C1 segment of cervical spinal cord (tissue), 14 donors: ENCODE measurements around the gene VAX1.

Source experiments
- DNase-seq, 14 donors: peaks; one replicate each; lab custom pipeline; 2025; lab: John Stamatoyannopoulos, UW

Gene VAX1

DNA sequence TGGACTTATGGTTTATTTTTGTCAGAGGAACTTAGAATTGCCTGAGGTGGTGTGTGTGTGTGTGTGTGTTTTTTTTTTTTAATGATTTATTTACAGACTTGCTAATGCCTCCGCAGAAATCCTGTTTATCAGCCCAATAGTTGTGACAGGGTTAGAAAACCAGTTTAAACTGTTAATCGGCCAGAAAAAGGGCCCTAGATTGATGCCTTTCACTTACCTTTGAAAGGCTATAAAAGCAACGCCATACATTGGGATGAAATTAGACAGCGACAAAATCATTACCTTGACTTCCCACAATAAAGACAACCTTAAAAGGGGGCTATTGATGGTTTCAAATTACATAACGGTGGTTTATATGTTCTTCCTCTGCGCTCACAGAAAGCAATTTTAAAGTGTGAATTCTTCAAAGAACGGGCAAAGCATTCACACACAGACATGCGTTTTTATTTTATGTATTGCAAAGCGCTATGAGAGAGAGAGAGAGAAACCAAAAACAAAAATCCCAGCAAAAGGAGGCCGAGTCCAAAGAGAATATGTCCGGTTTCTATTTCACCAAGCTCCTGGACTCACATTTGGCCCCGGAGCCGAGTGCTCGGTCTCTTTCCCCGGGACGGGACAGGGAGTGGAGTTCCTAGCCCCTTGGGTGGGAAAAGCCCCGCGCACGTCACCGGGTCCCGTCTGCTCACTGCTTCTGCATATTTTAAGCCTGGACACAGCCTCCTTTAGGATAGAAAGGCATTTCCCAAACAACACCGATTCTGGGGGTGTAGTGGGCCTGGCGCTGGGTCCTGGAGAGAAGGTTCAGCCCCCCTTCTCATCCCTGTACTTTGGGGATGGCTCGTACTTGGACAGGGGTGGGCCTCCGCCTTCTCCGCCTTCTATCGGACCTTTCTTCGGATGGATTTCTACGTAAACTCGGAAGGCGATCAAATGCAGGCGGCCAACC lies 26.8 kb upstream of the VAX1 start:
- peak in 3 of 14 donors; percentile 4 to 15 (median 12) for DNase-seq

DNA sequence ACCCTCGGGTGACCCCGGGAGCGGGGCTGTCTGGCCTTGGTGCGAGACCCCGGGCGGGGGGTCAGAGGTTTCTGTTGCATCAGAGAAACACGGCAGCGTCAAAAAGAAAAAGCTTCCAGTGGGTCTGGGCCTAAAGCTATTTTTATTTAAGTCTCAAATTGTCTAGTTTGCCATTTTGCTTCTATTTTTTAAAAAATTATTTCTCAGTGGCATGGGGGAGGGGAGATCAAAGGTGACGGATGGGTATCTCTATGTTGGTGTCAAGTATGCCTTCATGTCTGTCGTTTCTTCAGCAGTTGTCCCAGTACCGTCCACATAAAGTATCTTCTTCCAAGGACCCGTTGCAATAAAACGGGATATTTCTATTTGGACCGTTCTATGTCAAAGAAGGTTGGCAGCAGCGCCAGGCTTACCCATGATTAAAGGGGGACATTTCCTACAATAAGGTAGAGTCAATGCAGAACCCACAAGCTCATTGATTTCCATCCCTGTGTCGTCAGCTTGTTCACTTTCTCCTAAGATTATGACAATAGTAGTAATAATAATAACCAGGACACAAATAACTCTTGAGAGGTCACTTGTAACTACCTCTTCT lies 26.0 kb upstream of the VAX1 start:
- no peak for DNase-seq

GRCh38 chr10:117163061-117163953 lies 25.2 kb upstream of the VAX1 start:
- DNase-seq: peak in 2 of 14 donors; percentile 4 to 41

- peak in 1 of 14 donors; percentile 41 for DNase-seq
Observed at GRCh38 chr10:117162093-117163060, 24.3 kb upstream of the VAX1 start.

- DNase-seq: no peak
Observed at GRCh38 chr10:117161386-117162033, 23.4 kb upstream of the VAX1 start.

GRCh38 chr10:117160567-117160966 lies 22.5 kb upstream of the VAX1 start:
- no peak for DNase-seq

DNA sequence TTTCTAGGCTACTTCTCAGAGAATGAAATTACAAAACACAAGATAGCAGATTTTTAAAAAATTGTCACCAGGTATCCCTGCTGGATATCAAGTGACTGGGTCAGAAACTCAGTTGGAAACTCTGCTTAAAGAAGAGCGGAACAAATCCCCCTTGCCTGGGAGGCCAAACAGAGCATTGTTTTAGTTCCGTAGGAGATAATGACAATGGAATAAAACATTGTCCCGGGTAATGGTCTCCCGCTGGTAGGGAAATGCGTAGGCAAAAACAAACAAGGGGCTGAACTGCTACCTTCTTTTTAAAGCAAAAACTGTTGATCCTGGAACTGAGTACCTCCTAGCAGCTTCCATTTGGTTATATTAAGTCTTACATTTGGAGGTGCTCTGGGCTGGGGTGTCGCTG lies 21.3 kb upstream of the VAX1 start:
- no peak for DNase-seq

DNA sequence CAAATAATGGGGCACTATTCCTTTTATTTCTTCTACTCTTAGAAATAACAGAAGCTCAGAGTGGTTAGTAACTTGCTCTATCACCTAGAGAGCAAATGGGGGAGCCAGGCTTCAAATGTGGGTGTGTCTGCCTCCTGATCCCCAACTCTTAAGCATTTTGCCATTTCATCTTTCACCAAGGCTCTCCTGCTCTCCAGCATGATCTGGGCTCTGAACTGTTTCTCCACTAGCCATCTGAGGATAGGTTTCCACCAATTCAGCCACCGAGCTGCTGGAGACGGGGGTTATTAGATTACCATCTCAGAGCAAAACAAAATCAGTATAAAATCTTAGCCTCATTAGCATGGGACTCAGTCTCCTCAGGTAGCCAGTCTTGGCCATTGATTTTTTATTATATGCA lies 20.2 kb upstream of the VAX1 start:
- DNase-seq: no peak

GRCh38 chr10:117152668-117153067 lies 14.6 kb upstream of the VAX1 start:
- DNase-seq: no peak

- DNase-seq: no peak
Observed at GRCh38 chr10:117148284-117148683, 10.2 kb upstream of the VAX1 start.

- no peak for DNase-seq
Observed at GRCh38 chr10:117145019-117145418, 6.9 kb upstream of the VAX1 start.

GRCh38 chr10:117143103-117143823 lies 5.2 kb upstream of the VAX1 start:
- no peak for DNase-seq

DNA sequence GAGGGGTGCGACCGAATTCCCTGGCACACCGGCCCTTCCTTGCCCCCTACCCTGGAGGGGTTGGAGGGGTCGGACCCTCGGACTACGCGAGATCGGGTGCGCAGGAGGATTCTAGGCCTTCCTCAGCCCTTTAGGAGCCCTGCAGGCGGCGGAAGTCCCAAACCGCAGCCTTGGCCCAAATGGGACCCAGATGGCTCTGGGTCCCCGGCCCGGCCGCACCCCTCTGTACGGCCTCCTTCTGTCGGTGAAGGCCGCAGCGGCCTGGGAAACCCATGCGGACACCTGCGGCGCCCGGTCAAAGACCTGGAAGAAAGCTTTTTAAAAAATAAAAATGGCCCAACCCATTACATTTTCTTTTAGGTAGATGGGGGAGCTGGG lies 2.4 kb upstream of the VAX1 start:
- no peak for DNase-seq

DNA sequence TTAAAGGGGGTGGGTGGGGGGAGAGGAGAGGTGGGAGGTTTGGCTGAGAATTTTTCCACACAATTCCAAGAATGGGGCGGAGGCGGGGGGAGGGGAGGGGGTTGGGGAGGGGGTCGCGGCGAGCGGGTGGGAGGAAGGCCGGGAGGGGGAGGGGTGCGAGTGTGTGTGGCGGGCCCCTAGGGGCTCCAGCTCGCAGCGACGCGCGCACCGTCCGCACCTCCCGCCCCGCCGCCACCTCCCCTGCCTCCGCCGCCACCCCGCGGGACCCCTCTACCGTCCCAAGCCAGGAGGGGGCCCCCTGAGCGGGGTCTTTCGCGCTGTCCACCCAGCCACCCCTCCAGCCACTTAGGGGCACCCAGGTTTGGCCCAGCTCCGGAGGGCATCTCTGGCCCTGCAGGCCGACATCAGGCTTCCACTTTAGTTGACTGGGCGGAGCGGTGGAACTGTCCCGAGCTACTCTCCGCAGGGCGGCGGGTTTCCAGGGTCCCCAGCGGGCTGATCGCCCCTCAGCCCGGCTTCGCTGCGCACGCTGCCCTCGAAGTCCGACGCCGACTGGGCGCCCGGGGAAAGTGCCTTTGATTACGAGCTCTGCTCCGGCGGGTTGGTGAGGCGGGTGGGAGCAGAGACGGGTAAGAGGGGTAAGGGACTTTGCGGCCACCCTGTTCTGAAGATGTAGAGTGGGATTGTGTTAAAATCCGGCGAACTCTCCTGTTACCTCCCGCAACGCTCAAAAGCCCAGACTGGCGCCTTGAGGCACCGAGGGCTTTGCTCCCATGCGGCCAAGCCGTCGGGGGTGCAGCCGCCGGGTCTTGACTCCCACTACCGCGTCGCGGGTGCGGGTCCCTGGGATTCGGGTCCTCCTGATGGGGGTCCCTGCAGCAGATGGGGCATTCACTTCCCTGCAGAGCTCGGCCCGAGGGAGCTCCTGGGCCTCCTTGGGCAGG lies 1.8 kb upstream of the VAX1 start:
- DNase-seq: no peak

DNA sequence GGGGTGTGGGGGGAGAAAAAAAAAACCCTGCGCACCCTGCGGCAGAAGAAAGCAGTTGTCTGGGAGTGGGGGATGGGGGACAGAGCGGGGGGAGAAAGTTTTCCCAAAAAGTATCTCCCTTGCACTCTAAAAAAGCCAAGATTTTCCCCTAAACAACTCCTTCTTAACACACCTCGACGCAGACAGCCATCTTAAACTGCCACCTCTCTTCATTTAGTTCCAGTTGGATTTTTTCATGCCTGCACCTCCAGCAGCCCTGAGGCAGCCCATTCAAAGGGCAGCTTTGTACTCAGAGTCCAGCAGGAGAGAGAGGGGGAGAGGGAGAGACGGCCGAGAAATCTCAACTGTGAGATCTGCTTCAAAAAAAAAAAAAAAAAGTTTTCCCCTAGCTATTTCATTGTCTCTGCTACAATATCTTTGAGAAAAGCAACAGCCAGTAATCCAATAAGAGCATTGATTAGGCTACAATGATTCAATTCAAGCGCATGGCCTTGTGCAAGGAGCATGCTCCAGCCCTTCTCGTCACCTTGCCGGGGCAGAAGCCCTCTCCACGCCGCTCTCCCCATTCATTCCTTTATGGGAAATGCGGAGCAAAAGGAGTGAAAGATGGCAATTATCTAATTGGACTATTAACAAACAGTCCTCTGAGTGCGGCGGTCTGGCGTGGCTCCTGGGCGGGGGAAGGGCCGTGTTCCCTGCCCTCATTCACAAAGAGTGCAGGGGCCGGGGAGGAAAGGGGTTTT lies 939 bp upstream of the VAX1 start:
- no peak for DNase-seq

DNA sequence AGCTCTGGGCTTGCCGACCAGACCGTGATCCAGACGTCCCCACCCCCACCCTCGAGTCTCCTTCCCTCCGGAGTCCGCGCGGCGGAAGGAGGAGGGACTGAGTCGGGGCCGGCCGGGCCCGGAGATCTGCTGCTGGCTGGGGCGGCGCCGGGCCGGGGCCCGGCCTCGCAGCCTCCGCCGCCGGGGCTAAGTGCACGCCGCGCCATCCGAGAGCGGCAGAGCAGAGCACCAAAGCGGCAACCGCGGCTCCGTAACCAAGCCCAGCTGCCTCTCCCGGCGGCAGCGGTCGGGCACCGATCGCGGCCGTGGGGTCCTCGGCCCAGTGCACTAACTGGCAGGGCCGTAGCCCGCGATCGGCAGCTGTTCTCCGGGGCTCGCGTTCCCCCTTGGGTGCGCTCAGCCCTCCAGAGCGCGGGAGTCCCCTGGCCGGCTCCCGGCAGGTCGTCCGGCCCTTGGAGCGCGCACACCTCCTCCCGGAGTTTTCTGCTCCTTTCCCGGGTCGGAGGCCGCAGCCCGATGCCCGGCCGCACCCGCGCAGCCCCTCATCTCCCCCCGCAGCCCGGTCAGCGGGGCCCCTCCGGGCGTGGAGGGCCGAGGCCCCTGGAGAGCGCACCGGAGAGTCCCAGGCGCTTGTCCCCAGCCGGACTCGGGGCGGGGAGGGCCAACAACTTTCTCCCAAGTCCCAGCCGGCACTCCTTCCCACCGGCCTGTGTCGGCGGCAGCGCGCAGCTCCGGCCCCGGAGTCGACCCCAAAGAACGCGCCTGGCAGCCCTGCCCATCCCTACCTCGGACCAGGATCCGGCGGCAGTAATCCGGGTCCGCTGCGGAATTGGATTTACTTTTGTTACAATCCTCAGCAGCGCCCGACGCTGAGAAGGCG lies 799 bp downstream of the VAX1 start:
- DNase-seq: peak in 1 of 14 donors; percentile 38
